ENCODE data around the gene BUD13. TPM values are rescaled to one million over a fixed set of nuclear protein-coding genes. Genes with fewer than 3 reads are reported as not detected.

Gene BUD13
- total RNA-seq, 1 donor from 2014 or later: 16.9 TPM

- H3K4me1 Mint-ChIP-seq (ENCODE audit: unreplicated experiment): no peaks in the 10 kb centered on the region
- no peaks in the 10 kb centered on the region for H3K9me3 Mint-ChIP-seq (ENCODE audit: unreplicated experiment)
- H3K36me3 Mint-ChIP-seq (ENCODE audit: low read depth, unreplicated experiment): no peaks in the 10 kb centered on the region
- no peak overlapping the region for H3K4me3 Mint-ChIP-seq (ENCODE audit: unreplicated experiment)
- no peak overlapping the region for H3K27ac Mint-ChIP-seq (ENCODE audit: unreplicated experiment)
- no peak for DNase-seq (ENCODE audit: low spot score)
- H3K27me3 Mint-ChIP-seq (ENCODE audit: unreplicated experiment): peaks cover 2% of the 10 kb centered on the region
- no peak for TF ChIP-seq CTCF (IDR thresholded peaks at IDR 0.05; ENCODE audit: unreplicated experiment)
Measured at GRCh38 chr11:116800610-116801009, 27.8 kb upstream of the BUD13 start.

- Mint-ChIP-seq H3K27me3 (ENCODE audit: unreplicated experiment) (peaks cover 2% of the 10 kb centered on the region), H3K4me1 (ENCODE audit: unreplicated experiment) (no peaks in the 10 kb centered on the region), H3K27ac (ENCODE audit: unreplicated experiment) (no peak overlapping the region), H3K4me3 (ENCODE audit: unreplicated experiment) (no peak overlapping the region), H3K36me3 (ENCODE audit: low read depth, unreplicated experiment) (no peaks in the 10 kb centered on the region), H3K9me3 (ENCODE audit: unreplicated experiment) (no peaks in the 10 kb centered on the region)
- TF ChIP-seq CTCF (IDR thresholded peaks at IDR 0.05; ENCODE audit: unreplicated experiment): no peak
- no peak for DNase-seq (ENCODE audit: low spot score)
Measured at GRCh38 chr11:116798368-116798767, 25.6 kb upstream of the BUD13 start.

- no peak overlapping the region for H3K27ac Mint-ChIP-seq (ENCODE audit: unreplicated experiment)
- H3K4me1 Mint-ChIP-seq (ENCODE audit: unreplicated experiment): no peaks in the 10 kb centered on the region
- no peaks in the 10 kb centered on the region for H3K9me3 Mint-ChIP-seq (ENCODE audit: unreplicated experiment)
- H3K27me3 Mint-ChIP-seq (ENCODE audit: unreplicated experiment): peaks cover 2% of the 10 kb centered on the region
- DNase-seq (ENCODE audit: low spot score): no peak
- no peak overlapping the region for H3K4me3 Mint-ChIP-seq (ENCODE audit: unreplicated experiment)
- no peak for TF ChIP-seq CTCF (IDR thresholded peaks at IDR 0.05; ENCODE audit: unreplicated experiment)
- H3K36me3 Mint-ChIP-seq (ENCODE audit: low read depth, unreplicated experiment): no peaks in the 10 kb centered on the region
Measured at GRCh38 chr11:116797816-116798215, 25.0 kb upstream of the BUD13 start.

GRCh38 chr11:116796548-116796947 is 23.8 kb upstream of the BUD13 start:
- no peak overlapping the region for H3K4me3 Mint-ChIP-seq (ENCODE audit: unreplicated experiment)
- H3K36me3 Mint-ChIP-seq (ENCODE audit: low read depth, unreplicated experiment): no peaks in the 10 kb centered on the region
- no peak overlapping the region for H3K27ac Mint-ChIP-seq (ENCODE audit: unreplicated experiment)
- no peaks in the 10 kb centered on the region for H3K9me3 Mint-ChIP-seq (ENCODE audit: unreplicated experiment)
- no peaks in the 10 kb centered on the region for H3K4me1 Mint-ChIP-seq (ENCODE audit: unreplicated experiment)
- peaks cover 5% of the 10 kb centered on the region for H3K27me3 Mint-ChIP-seq (ENCODE audit: unreplicated experiment)
- no peak for TF ChIP-seq CTCF (IDR thresholded peaks at IDR 0.05; ENCODE audit: unreplicated experiment)
- DNase-seq (ENCODE audit: low spot score): no peak

- Mint-ChIP-seq H3K36me3 (ENCODE audit: low read depth, unreplicated experiment) (no peaks in the 10 kb centered on the region), H3K4me1 (ENCODE audit: unreplicated experiment) (no peaks in the 10 kb centered on the region), H3K27me3 (ENCODE audit: unreplicated experiment) (peaks cover 6% of the 10 kb centered on the region), H3K4me3 (ENCODE audit: unreplicated experiment) (no peak overlapping the region), H3K27ac (ENCODE audit: unreplicated experiment) (no peak overlapping the region), H3K9me3 (ENCODE audit: unreplicated experiment) (no peaks in the 10 kb centered on the region)
- TF ChIP-seq CTCF (IDR thresholded peaks at IDR 0.05; ENCODE audit: unreplicated experiment): no peak
- no peak for DNase-seq (ENCODE audit: low spot score)
Measured at GRCh38 chr11:116794851-116795250, 22.1 kb upstream of the BUD13 start.
